Cardiac fibroblast (primary cell): Measurements from ENCODE around the gene MATN4.

Experiments
- DNase-seq, 2 donors: peaks; one replicate each; pipeline versions ENCODE4 v3.0.0 to v3.0.0-alpha.2; 2010; ENCODE audit warnings: low read depth in 2 of 2
- H3K4me3 ChIP-seq, 2 donors: replicated peaks in 1 of 2; 1 replicate in 1 of 2; 2 replicates in 1 of 2; pipeline ENCODE4 v1.5.1; 2011; ENCODE audit warnings: low read depth in 2 of 2, low read length in 2 of 2, mild to moderate bottlenecking in 2 of 2, moderate library complexity in 1 of 2
- TF ChIP-seq, protein P1 (sequence below): IDR thresholded peaks from one replicate; pipeline ENCODE4 v1.5.1; 2011; ENCODE audit warnings: low read depth, mild to moderate bottlenecking, low read length, inconsistent platforms

The MATN4 gene

GRCh38 chr20:45306431-45306982 lies 1.6 kb downstream of the MATN4 start, which contains the start of gene RBPJL:
TSS of gene RBPJL (plus strand) at chr20:45306840. CDS start at chr20:45306923, 83 bp downstream.
- TF ChIP-seq, protein P1, sequence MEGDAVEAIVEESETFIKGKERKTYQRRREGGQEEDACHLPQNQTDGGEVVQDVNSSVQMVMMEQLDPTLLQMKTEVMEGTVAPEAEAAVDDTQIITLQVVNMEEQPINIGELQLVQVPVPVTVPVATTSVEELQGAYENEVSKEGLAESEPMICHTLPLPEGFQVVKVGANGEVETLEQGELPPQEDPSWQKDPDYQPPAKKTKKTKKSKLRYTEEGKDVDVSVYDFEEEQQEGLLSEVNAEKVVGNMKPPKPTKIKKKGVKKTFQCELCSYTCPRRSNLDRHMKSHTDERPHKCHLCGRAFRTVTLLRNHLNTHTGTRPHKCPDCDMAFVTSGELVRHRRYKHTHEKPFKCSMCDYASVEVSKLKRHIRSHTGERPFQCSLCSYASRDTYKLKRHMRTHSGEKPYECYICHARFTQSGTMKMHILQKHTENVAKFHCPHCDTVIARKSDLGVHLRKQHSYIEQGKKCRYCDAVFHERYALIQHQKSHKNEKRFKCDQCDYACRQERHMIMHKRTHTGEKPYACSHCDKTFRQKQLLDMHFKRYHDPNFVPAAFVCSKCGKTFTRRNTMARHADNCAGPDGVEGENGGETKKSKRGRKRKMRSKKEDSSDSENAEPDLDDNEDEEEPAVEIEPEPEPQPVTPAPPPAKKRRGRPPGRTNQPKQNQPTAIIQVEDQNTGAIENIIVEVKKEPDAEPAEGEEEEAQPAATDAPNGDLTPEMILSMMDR: peak; percentile 87
- no peak within 1 kb of the TSS for H3K4me3 ChIP-seq
- no peak for DNase-seq

GRCh38 chr20:45305262-45305661 lies 2.8 kb downstream of the MATN4 start:
- no peak overlapping the region for H3K4me3 ChIP-seq
- DNase-seq: no peak
- TF ChIP-seq, protein P1: no peak

GRCh38 chr20:45304464-45304999 lies 3.6 kb downstream of the MATN4 start:
- no peak overlapping the region for H3K4me3 ChIP-seq
- TF ChIP-seq, protein P1: no peak
- no peak for DNase-seq

DNA sequence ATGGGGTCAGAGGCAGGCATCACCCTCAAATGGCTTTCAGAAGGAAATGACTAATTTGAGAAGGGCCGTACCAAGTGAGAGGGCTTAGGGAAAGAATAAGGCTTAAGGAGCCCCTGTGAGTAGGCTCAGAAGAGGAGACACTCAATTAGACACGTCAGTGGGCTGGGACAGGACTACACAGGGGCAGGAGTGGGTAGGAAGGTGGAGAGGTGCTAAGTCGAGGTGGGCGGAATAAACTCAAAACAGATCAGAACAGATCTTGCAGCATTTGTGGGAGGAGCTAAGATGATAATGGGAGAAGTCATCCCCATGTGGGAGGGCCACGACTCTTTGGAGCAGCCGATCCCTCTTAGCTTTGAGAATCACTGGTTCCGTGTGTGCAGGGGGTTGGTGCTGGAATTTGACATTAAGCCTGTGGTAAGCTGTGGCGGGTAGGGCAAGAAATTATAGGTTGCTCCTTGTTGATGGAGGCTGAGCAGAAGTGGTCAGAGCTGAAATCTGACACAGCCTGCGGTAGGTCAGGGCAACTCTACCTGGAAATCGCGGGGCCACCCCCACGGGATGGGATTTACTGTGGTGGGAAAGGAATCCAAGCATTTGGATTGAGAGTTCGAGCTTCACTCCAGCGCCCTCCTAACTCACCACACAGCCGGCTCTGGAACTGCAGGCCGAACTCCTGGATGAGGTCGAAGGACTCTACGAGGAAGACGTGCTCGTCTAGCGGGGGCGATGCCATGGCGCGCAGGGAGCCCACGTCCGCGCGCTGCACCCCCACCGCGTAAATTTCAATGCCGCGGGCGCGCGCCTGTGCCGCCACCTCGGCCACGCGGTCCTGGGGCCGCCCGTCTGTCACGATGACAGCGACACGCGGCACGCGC lies 4.3 kb downstream of the MATN4 start:
- H3K4me3 ChIP-seq: no peak overlapping the region
- no peak for DNase-seq
- TF ChIP-seq, protein P1: no peak

DNA sequence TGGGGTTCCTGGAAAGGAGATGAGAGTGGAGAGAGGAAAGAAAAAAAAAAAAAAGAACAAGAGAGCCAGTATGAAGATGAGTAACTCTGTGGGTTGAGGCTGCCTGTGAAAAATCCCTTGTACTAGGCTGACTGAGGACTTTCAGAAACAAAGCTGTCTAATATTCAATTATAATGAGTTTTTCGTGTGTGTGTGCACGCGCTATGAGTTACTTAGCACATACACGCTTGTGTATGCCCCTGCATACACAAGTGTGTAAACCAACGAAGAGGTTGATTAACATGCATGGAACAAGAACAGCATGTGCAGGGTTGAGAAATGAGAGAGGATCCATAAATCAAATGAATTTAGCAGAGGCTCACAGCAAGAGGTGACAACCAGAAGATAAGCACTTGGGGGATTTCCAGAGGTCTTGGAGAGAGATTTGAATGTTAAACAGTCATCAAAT lies 6.3 kb downstream of the MATN4 start:
- no peak overlapping the region for H3K4me3 ChIP-seq
- TF ChIP-seq, protein P1: no peak
- no peak for DNase-seq

GRCh38 chr20:45300961-45301360 lies 7.1 kb downstream of the MATN4 start:
- no peak overlapping the region for H3K4me3 ChIP-seq
- TF ChIP-seq, protein P1: peak; percentile 60
- peak; percentile 24 to 36 for DNase-seq
